ENCODE data around the gene DUOX1. TPM values are rescaled to one million over a fixed set of nuclear protein-coding genes. Genes with fewer than 3 reads are reported as not detected.

The DUOX1 gene
- total and polyA plus RNA-seq, 4 donors = 0.13 to 4.5 (median 0.59) TPM

GRCh38 chr15:45174577-45174976 lies 44.8 kb downstream of the DUOX1 start:
- H3K4me3 ChIP-seq (ENCODE audit: low read length in 2 of 2) = no peak overlapping the region
- H3K27ac ChIP-seq (ENCODE audit: low read depth in 1 of 2, low read length in 2 of 2) = no peak overlapping the region
- no peaks in the 10 kb centered on the region for H3K4me1 ChIP-seq (ENCODE audit: control insufficient read depth in 1 of 2, insufficient read depth in 2 of 2, low read length in 2 of 2)
- no peaks in the 10 kb centered on the region for H3K9me3 ChIP-seq (ENCODE audit: control insufficient read depth, low read length)
- 90 to 93% methylated on average over 2 of the region's 2 CpGs for WGBS, 2 donors
- DNase-seq (no peak), ATAC-seq (ENCODE audit: low FRiP score) (no peak)
- no peaks in the 10 kb centered on the region for H3K27me3 ChIP-seq (ENCODE audit: control insufficient read depth in 1 of 2, insufficient read depth in 2 of 2, low read length in 1 of 2)
- peaks cover 0 to 3% of the 10 kb centered on the region in 2 donors for H3K36me3 ChIP-seq (ENCODE audit: control insufficient read depth in 1 of 2, insufficient read depth in 2 of 2, low read length in 1 of 2)
- intact Hi-C loops (cut with DNase I) = no loop called here

- 94 to 97% methylated on average over 3 of the region's 3 CpGs for WGBS, 2 donors
- H3K27ac ChIP-seq (ENCODE audit: low read depth in 1 of 2, low read length in 2 of 2) = no peak overlapping the region
- no peak for ATAC-seq (ENCODE audit: low FRiP score)
Observed at GRCh38 chr15:45177285-45177684, 47.5 kb downstream of the DUOX1 start.

GRCh38 chr15:45179221-45179985 lies 49.6 kb downstream of the DUOX1 start:
- ATAC-seq (ENCODE audit: low FRiP score) = no peak
- Histone ChIP-seq H3K4me1 (ENCODE audit: control insufficient read depth in 1 of 2, insufficient read depth in 2 of 2, low read length in 2 of 2) (no peaks in the 10 kb centered on the region), H3K27me3 (ENCODE audit: control insufficient read depth in 1 of 2, insufficient read depth in 2 of 2, low read length in 1 of 2) (no peaks in the 10 kb centered on the region), H3K36me3 (ENCODE audit: control insufficient read depth in 1 of 2, insufficient read depth in 2 of 2, low read length in 1 of 2) (no peaks in the 10 kb centered on the region), H3K4me3 (ENCODE audit: low read length in 2 of 2) (no peak overlapping the region), H3K9me3 (ENCODE audit: control insufficient read depth, low read length) (no peaks in the 10 kb centered on the region), H3K27ac (ENCODE audit: low read depth in 1 of 2, low read length in 2 of 2) (no peak overlapping the region)
- 87% methylated on average over 13 of the region's 13 CpGs for WGBS, 2 donors
- no peak for DNase-seq
- intact Hi-C loops (cut with DNase I) = no loop called here

More at GRCh38 chr15:45177285-45177684, 47.5 kb downstream of the DUOX1 start:
- DNase-seq = no peak
- H3K27me3 ChIP-seq (ENCODE audit: control insufficient read depth in 1 of 2, insufficient read depth in 2 of 2, low read length in 1 of 2) = no peaks in the 10 kb centered on the region
- intact Hi-C loops (cut with DNase I) = no loop called here
- no peaks in the 10 kb centered on the region for H3K9me3 ChIP-seq (ENCODE audit: control insufficient read depth, low read length)
- H3K4me3 ChIP-seq (ENCODE audit: low read length in 2 of 2) = no peak overlapping the region
- no peaks in the 10 kb centered on the region for H3K36me3 ChIP-seq (ENCODE audit: control insufficient read depth in 1 of 2, insufficient read depth in 2 of 2, low read length in 1 of 2)
- no peaks in the 10 kb centered on the region for H3K4me1 ChIP-seq (ENCODE audit: control insufficient read depth in 1 of 2, insufficient read depth in 2 of 2, low read length in 2 of 2)

GRCh38 chr15:45180201-45180600 lies 50.4 kb downstream of the DUOX1 start:
- Histone ChIP-seq H3K36me3 (ENCODE audit: control insufficient read depth in 1 of 2, insufficient read depth in 2 of 2, low read length in 1 of 2) (no peaks in the 10 kb centered on the region), H3K27me3 (ENCODE audit: control insufficient read depth in 1 of 2, insufficient read depth in 2 of 2, low read length in 1 of 2) (no peaks in the 10 kb centered on the region), H3K27ac (ENCODE audit: low read depth in 1 of 2, low read length in 2 of 2) (no peak overlapping the region), H3K4me3 (ENCODE audit: low read length in 2 of 2) (no peak overlapping the region), H3K9me3 (ENCODE audit: control insufficient read depth, low read length) (no peaks in the 10 kb centered on the region), H3K4me1 (ENCODE audit: control insufficient read depth in 1 of 2, insufficient read depth in 2 of 2, low read length in 2 of 2) (no peaks in the 10 kb centered on the region)
- WGBS, 2 donors = 89 to 96% methylated on average over 7 of the region's 7 CpGs
- DNase-seq = no peak
- no peak for ATAC-seq (ENCODE audit: low FRiP score)
- intact Hi-C loops (cut with DNase I) = no loop called here

GRCh38 chr15:45180648-45181436 lies 51.0 kb downstream of the DUOX1 start:
- Histone ChIP-seq H3K4me3 (ENCODE audit: low read length in 2 of 2) (no peak overlapping the region), H3K36me3 (ENCODE audit: control insufficient read depth in 1 of 2, insufficient read depth in 2 of 2, low read length in 1 of 2) (no peaks in the 10 kb centered on the region), H3K9me3 (ENCODE audit: control insufficient read depth, low read length) (no peaks in the 10 kb centered on the region), H3K27ac (ENCODE audit: low read depth in 1 of 2, low read length in 2 of 2) (no peak overlapping the region), H3K4me1 (ENCODE audit: control insufficient read depth in 1 of 2, insufficient read depth in 2 of 2, low read length in 2 of 2) (peaks cover 0 to 1% of the 10 kb centered on the region in 2 donors), H3K27me3 (ENCODE audit: control insufficient read depth in 1 of 2, insufficient read depth in 2 of 2, low read length in 1 of 2) (no peaks in the 10 kb centered on the region)
- ATAC-seq (ENCODE audit: low FRiP score) = no peak
- no peak for DNase-seq
- WGBS, 2 donors = 81 to 82% methylated on average over 7 to 8 of the region's 8 CpGs
- intact Hi-C loops (cut with DNase I) = no loop called here

- H3K27me3 ChIP-seq (ENCODE audit: control insufficient read depth in 1 of 2, insufficient read depth in 2 of 2, low read length in 1 of 2) = no peaks in the 10 kb centered on the region
- H3K27ac ChIP-seq (ENCODE audit: low read depth in 1 of 2, low read length in 2 of 2) = no peak overlapping the region
- intact Hi-C loops (cut with DNase I) = no loop called here
- H3K4me1 ChIP-seq (ENCODE audit: control insufficient read depth in 1 of 2, insufficient read depth in 2 of 2, low read length in 2 of 2) = peaks cover 0 to 1% of the 10 kb centered on the region in 2 donors
- H3K9me3 ChIP-seq (ENCODE audit: control insufficient read depth, low read length) = no peaks in the 10 kb centered on the region
- H3K4me3 ChIP-seq (ENCODE audit: low read length in 2 of 2) = no peak overlapping the region
- no peaks in the 10 kb centered on the region for H3K36me3 ChIP-seq (ENCODE audit: control insufficient read depth in 1 of 2, insufficient read depth in 2 of 2, low read length in 1 of 2)
- DNase-seq = no peak
- no peak for ATAC-seq (ENCODE audit: low FRiP score)
- 83 to 87% methylated on average over 9 of the region's 9 CpGs for WGBS, 2 donors
Observed at GRCh38 chr15:45181491-45182285, 51.9 kb downstream of the DUOX1 start.

GRCh38 chr15:45182996-45183395 lies 53.2 kb downstream of the DUOX1 start:
- 66 to 78% methylated on average over 1 of the region's 1 CpG for WGBS, 2 donors
- intact Hi-C loops (cut with DNase I) = no loop called here
- Histone ChIP-seq H3K9me3 (ENCODE audit: control insufficient read depth, low read length) (no peaks in the 10 kb centered on the region), H3K4me1 (ENCODE audit: control insufficient read depth in 1 of 2, insufficient read depth in 2 of 2, low read length in 2 of 2) (peaks cover 0 to 1% of the 10 kb centered on the region in 2 donors), H3K27ac (ENCODE audit: low read depth in 1 of 2, low read length in 2 of 2) (no peak overlapping the region), H3K4me3 (ENCODE audit: low read length in 2 of 2) (no peak overlapping the region), H3K27me3 (ENCODE audit: control insufficient read depth in 1 of 2, insufficient read depth in 2 of 2, low read length in 1 of 2) (no peaks in the 10 kb centered on the region), H3K36me3 (ENCODE audit: control insufficient read depth in 1 of 2, insufficient read depth in 2 of 2, low read length in 1 of 2) (no peaks in the 10 kb centered on the region)
- DNase-seq (no peak), ATAC-seq (ENCODE audit: low FRiP score) (no peak)

GRCh38 chr15:45183511-45183910 lies 53.7 kb downstream of the DUOX1 start:
- H3K36me3 ChIP-seq (ENCODE audit: control insufficient read depth in 1 of 2, insufficient read depth in 2 of 2, low read length in 1 of 2) = no peaks in the 10 kb centered on the region
- no peak overlapping the region for H3K27ac ChIP-seq (ENCODE audit: low read depth in 1 of 2, low read length in 2 of 2)
- no peak for ATAC-seq (ENCODE audit: low FRiP score)
- no peaks in the 10 kb centered on the region for H3K9me3 ChIP-seq (ENCODE audit: control insufficient read depth, low read length)
- DNase-seq = no peak
- peaks cover 0 to 1% of the 10 kb centered on the region in 2 donors for H3K4me1 ChIP-seq (ENCODE audit: control insufficient read depth in 1 of 2, insufficient read depth in 2 of 2, low read length in 2 of 2)
- intact Hi-C loops (cut with DNase I) = no loop called here
- no peak overlapping the region for H3K4me3 ChIP-seq (ENCODE audit: low read length in 2 of 2)
- H3K27me3 ChIP-seq (ENCODE audit: control insufficient read depth in 1 of 2, insufficient read depth in 2 of 2, low read length in 1 of 2) = no peaks in the 10 kb centered on the region
- WGBS, 2 donors = 78 to 91% methylated on average over 2 of the region's 2 CpGs
